GM12892 (cell line): Measurements from ENCODE around the gene FAM98C.

Source experiments
- POLR2A ChIP-seq: IDR thresholded peaks from 2 replicates; pipeline ENCODE4 v1.6.1; 2011; ENCODE audit warnings: low read depth, low read length, control low read depth
- POLR2AphosphoS5 ChIP-seq: IDR thresholded peaks from 2 replicates; pipeline ENCODE4 v1.6.1; 2011; ENCODE audit warnings: low read depth, low read length, control low read depth
- TAF1 ChIP-seq: IDR thresholded peaks from 2 replicates; pipeline ENCODE4 v1.6.1; 2011; ENCODE audit warnings: low read depth, mild to moderate bottlenecking, control low read depth, low read length, borderline replicate concordance

- TF ChIP-seq POLR2AphosphoS5 (peak; percentile 92), POLR2A (peak; percentile 98), TAF1 (peak; percentile 98)
Observed at GRCh38 chr19:38374332-38375097, 28.4 kb upstream of the FAM98C start, which contains the start of gene PSMD8.
